GM19239 (cell line): ENCODE data around the gene MSH5.

Experiments used
- DNase-seq: peaks from one replicate; pipeline ENCODE4 v3.0.0; 2011; ENCODE audit warnings: low spot score; ENCODE audit not compliant: insufficient read length
- FAIRE-seq: peaks from 2 replicates; lab custom pipeline; 2011; peaks lifted over from hg19 to GRCh38; lab: Jason Lieb, UNC

The MSH5 gene

GRCh38 chr6:31728767-31729514 lies 10.9 kb upstream of the MSH5 start, which contains the start of gene DDAH2:
Gene DDAH2, minus strand, starts transcription at chr6:31729299. Its CDS starts 138 bp downstream, at chr6:31729161.
- no peak for DNase-seq

GRCh38 chr6:31729515-31729978 lies 10.3 kb upstream of the MSH5 start:
- FAIRE-seq: peak; percentile 80

More at GRCh38 chr6:31728767-31729514, 10.9 kb upstream of the MSH5 start, which contains the start of gene DDAH2:
- FAIRE-seq: peak; percentile 21

GRCh38 chr6:31729979-31730630 lies 9.7 kb upstream of the MSH5 start:
- peak; percentile 44 for DNase-seq
- peak; percentile 18 for FAIRE-seq

More at GRCh38 chr6:31729515-31729978, 10.3 kb upstream of the MSH5 start:
- peak; percentile 61 for DNase-seq

GRCh38 chr6:31730631-31731086 lies 9.1 kb upstream of the MSH5 start:
- FAIRE-seq (no peak), DNase-seq (no peak)

GRCh38 chr6:31732029-31732428 lies 7.8 kb upstream of the MSH5 start:
- no peak for DNase-seq
- FAIRE-seq: no peak

GRCh38 chr6:31733734-31734133 lies 6.1 kb upstream of the MSH5 start:
- DNase-seq: no peak
- FAIRE-seq: no peak

- FAIRE-seq: no peak
- no peak for DNase-seq
Measured at GRCh38 chr6:31734247-31734820, 5.5 kb upstream of the MSH5 start.

GRCh38 chr6:31734821-31735406 lies 4.9 kb upstream of the MSH5 start:
- DNase-seq: peak; percentile 61
- FAIRE-seq: peak; percentile 74

GRCh38 chr6:31736021-31736767 lies 3.6 kb upstream of the MSH5 start, which contains the start of gene CLIC1:
Gene CLIC1, minus strand, starts transcription at chr6:31736530. Its CDS starts 230 bp downstream, at chr6:31736300.
- FAIRE-seq: peak; percentile 86

GRCh38 chr6:31736768-31737314 lies 3.0 kb upstream of the MSH5 start:
- DNase-seq: no peak
- no peak for FAIRE-seq

More at GRCh38 chr6:31736021-31736767, 3.6 kb upstream of the MSH5 start, which contains the start of gene CLIC1:
- peak; percentile 56 for DNase-seq

- DNase-seq (no peak), FAIRE-seq (no peak)
Measured at GRCh38 chr6:31737315-31737990, 2.4 kb upstream of the MSH5 start.

- FAIRE-seq (peak; percentile 90), DNase-seq (peak; percentile 46)
Measured at GRCh38 chr6:31737991-31738979, 1.5 kb upstream of the MSH5 start.

GRCh38 chr6:31740397-31741223 lies 805 bp downstream of the MSH5 start:
- peak; percentile 37 for FAIRE-seq
- DNase-seq: peak; percentile 44

GRCh38 chr6:31741815-31742214 lies 2.0 kb downstream of the MSH5 start:
- FAIRE-seq (no peak), DNase-seq (no peak)

- FAIRE-seq (no peak), DNase-seq (no peak)
Measured at GRCh38 chr6:31742894-31743293, 3.1 kb downstream of the MSH5 start.

- DNase-seq (no peak), FAIRE-seq (no peak)
Measured at GRCh38 chr6:31744422-31744821, 4.6 kb downstream of the MSH5 start.
